Upper lobe of left lung (tissue), 4 donors: Measurements from ENCODE around the gene CLTB.

Source experiments
- CTCF ChIP-seq, 6 experiments: fragments of 450-650 bp in 4 of 6; fragments of 200-600 bp in 2 of 6; sonication (generic) in 2 of 6; IDR thresholded peaks; one replicate each; pipeline ENCODE4 v1.5.1; 2016 to 2019; ENCODE audit warnings: antibody characterized with exemption in 6 of 6
- EP300 ChIP-seq, 4 donors: sonication (generic); formaldehyde crosslinking; IDR thresholded peaks; one replicate each; pipeline ENCODE4 v1.5.1; 2017; ENCODE audit warnings: antibody characterized with exemption in 4 of 4, control low read depth in 2 of 4
- POLR2A ChIP-seq, 4 donors: fragments of 450-650 bp; IDR thresholded peaks; one replicate each; pipeline ENCODE4 v1.5.1; 2016 to 2017; ENCODE audit warnings: antibody characterized with exemption in 4 of 4, mild to moderate bottlenecking in 2 of 4
- POLR2AphosphoS5 ChIP-seq, 2 donors: sonication (generic); formaldehyde crosslinking; IDR thresholded peaks; one replicate each; pipeline ENCODE4 v1.5.1; 2017; ENCODE audit warnings: antibody characterized with exemption in 2 of 2

- TF ChIP-seq CTCF (IDR thresholded peaks at IDR 0.05) (no peak), POLR2A (IDR thresholded peaks at IDR 0.05) (no peak), EP300 (IDR thresholded peaks at IDR 0.05) (no peak), POLR2AphosphoS5 (IDR thresholded peaks at IDR 0.05) (no peak)
These were observed 3.7 kb downstream of the CLTB start for GRCh38 chr5:176412517-176413254.
